Stimulated activated CD8-positive, alpha-beta memory T cell treated with anti-CD3 and anti-CD28 coated beads, Interleukin-4, amount 100 ng/mL, for 1 hour (primary cell): Measurements from ENCODE around the gene RERE.

Experiments used
- DNase-seq, 2 donors: peaks; one replicate each; pipeline ENCODE4 v3.0.0-alpha.2; 2020; ENCODE audit warnings: low read depth in 2 of 2, low spot score in 1 of 2

The RERE gene

GRCh38 chr1:8415526-8416278, 401.7 kb downstream of the RERE start:
- DNase-seq: no peak

GRCh38 chr1:8412183-8412831, 405.1 kb downstream of the RERE start:
- no peak for DNase-seq

- DNase-seq: no peak
Measured at GRCh38 chr1:8411803-8412182, 405.6 kb downstream of the RERE start.

- DNase-seq: no peak
Measured at GRCh38 chr1:8410791-8411190, 406.6 kb downstream of the RERE start.

GRCh38 chr1:8409606-8410005, 407.8 kb downstream of the RERE start:
- DNase-seq: no peak

- DNase-seq: no peak
Measured at GRCh38 chr1:8409106-8409505, 408.3 kb downstream of the RERE start.

- no peak for DNase-seq
Measured at GRCh38 chr1:8408151-8408839, 409.1 kb downstream of the RERE start.

- no peak for DNase-seq
Measured at GRCh38 chr1:8407652-8408051, 409.8 kb downstream of the RERE start.

GRCh38 chr1:8406960-8407359, 410.5 kb downstream of the RERE start:
- DNase-seq: no peak

- no peak for DNase-seq
Measured at GRCh38 chr1:8406011-8406410, 411.4 kb downstream of the RERE start.

GRCh38 chr1:8404460-8405370, 412.7 kb downstream of the RERE start:
- no peak for DNase-seq

- no peak for DNase-seq
Measured at GRCh38 chr1:8402109-8402710, 415.2 kb downstream of the RERE start.

- no peak for DNase-seq
Measured at GRCh38 chr1:8398677-8399076, 418.8 kb downstream of the RERE start.

- DNase-seq: no peak
Measured at GRCh38 chr1:8398086-8398485, 419.4 kb downstream of the RERE start.

GRCh38 chr1:8397511-8397910, 419.9 kb downstream of the RERE start:
- no peak for DNase-seq

GRCh38 chr1:8396786-8397406, 420.5 kb downstream of the RERE start:
- DNase-seq: no peak

- DNase-seq: no peak
Measured at GRCh38 chr1:8396083-8396785, 421.2 kb downstream of the RERE start.

- DNase-seq: no peak
Measured at GRCh38 chr1:8395433-8395866, 422.0 kb downstream of the RERE start.

GRCh38 chr1:8394456-8395321, 422.8 kb downstream of the RERE start:
- DNase-seq: no peak
